Stimulated activated CD4-positive, alpha-beta T cell treated with anti-CD3 and anti-CD28 coated beads, Interleukin-4, amount 100 ng/mL, for 48 hours (primary cell): ENCODE data around the gene FZD4.

ENCODE experiments used
- DNase-seq, 2 donors: peaks; one replicate each; pipeline ENCODE4 v3.0.0-alpha.2; 2020; ENCODE audit warnings: low read depth in 2 of 2

FZD4 gene

GRCh38 chr11:86912238-86912637 is 43.0 kb downstream of the FZD4 start:
- DNase-seq = no peak

- no peak for DNase-seq
Measured at GRCh38 chr11:86910592-86910991, 44.6 kb downstream of the FZD4 start.

GRCh38 chr11:86906198-86906597 is 49.0 kb downstream of the FZD4 start:
- no peak for DNase-seq

GRCh38 chr11:86905252-86905651 is 49.9 kb downstream of the FZD4 start:
- no peak for DNase-seq

- no peak for DNase-seq
Measured at GRCh38 chr11:86904001-86904400, 51.2 kb downstream of the FZD4 start.

- DNase-seq = no peak
Measured at GRCh38 chr11:86902345-86902744, 52.9 kb downstream of the FZD4 start.

GRCh38 chr11:86901599-86901998 is 53.6 kb downstream of the FZD4 start:
- DNase-seq = no peak

- DNase-seq = no peak
Measured at GRCh38 chr11:86900162-86900561, 55.0 kb downstream of the FZD4 start.

- no peak for DNase-seq
Measured at GRCh38 chr11:86898689-86899088, 56.5 kb downstream of the FZD4 start.

GRCh38 chr11:86896441-86896841 is 58.8 kb downstream of the FZD4 start:
- DNase-seq = no peak
